ENCODE results near the gene FHIT.

FHIT gene

DNA sequence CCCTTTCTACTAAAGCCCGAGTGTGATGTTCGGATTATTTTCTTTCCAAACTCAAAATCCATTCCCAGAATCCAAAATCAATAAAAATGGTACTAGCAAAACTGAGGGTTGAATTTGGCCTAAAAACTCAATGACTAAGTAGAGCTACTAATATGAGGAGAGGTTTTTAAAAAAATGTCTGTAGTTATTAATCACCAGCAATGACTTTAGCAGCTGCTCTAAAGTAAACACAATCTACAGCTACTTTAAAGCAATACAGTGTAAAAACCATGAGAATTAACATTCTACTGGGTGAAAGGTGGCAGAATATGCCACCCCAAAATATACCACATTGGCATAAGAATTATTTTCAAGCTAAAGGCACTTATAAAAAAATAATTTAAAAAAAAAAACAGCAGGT is 23.5 kb downstream of the FHIT start:
- H3K27me3 Mint-ChIP-seq (ENCODE audit: low read depth, poor library complexity) = no peaks in the 10 kb centered on the region
- peaks cover 10% of the 10 kb centered on the region for H3K4me1 Mint-ChIP-seq
- H3K9me3 Mint-ChIP-seq = no peaks in the 10 kb centered on the region
- no peak overlapping the region for H3K27ac Mint-ChIP-seq
- TF ChIP-seq, protein P1, sequence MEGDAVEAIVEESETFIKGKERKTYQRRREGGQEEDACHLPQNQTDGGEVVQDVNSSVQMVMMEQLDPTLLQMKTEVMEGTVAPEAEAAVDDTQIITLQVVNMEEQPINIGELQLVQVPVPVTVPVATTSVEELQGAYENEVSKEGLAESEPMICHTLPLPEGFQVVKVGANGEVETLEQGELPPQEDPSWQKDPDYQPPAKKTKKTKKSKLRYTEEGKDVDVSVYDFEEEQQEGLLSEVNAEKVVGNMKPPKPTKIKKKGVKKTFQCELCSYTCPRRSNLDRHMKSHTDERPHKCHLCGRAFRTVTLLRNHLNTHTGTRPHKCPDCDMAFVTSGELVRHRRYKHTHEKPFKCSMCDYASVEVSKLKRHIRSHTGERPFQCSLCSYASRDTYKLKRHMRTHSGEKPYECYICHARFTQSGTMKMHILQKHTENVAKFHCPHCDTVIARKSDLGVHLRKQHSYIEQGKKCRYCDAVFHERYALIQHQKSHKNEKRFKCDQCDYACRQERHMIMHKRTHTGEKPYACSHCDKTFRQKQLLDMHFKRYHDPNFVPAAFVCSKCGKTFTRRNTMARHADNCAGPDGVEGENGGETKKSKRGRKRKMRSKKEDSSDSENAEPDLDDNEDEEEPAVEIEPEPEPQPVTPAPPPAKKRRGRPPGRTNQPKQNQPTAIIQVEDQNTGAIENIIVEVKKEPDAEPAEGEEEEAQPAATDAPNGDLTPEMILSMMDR (IDR thresholded peaks at IDR 0.05) = no peak
- no peak for DNase-seq
- H3K36me3 Mint-ChIP-seq (ENCODE audit: low read depth) = no peaks in the 10 kb centered on the region
- H3K4me3 Mint-ChIP-seq = no peak overlapping the region

DNA sequence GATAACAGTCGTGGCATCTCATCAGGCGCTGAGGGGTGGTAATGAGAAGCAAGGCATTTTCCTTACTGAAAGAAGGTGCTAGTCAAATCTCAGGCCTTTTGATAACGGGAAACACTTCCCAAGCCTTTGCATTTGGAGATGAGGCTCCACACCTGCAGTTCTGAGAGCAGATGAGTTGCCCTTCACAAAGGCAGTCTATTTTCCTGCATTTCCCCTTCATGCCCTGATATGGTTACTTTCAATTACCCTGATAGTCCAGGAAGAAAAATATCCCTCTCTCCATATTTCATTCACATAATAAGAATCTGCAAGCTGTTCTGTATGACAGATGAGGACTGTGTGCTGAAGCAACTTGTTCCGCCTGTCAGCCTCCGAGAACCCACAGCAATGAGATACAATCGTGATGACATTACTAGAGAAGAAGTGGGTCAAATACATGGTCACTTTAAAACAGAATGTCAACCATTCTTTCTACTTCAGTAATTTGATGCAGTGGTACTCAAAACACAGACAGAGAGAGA is 25.0 kb downstream of the FHIT start:
- no peak overlapping the region for H3K4me3 Mint-ChIP-seq

DNA sequence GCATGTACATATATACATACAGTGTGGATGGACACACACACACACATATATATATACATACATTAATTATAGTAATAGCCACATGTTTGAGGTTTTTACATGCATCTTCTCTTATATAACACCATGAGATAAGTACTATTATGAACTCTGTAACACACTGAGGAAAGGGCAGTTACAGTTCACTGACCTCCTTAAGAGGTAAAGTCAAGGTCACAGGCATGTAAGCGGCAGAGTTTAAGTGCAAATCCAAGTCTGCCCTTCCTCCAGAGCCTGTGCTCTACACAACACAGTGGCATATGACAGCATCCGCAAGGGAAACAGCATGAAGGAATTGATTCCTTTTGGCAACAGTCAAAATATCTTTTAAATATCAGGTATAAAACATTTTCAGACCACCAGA is 26.4 kb downstream of the FHIT start:
- Mint-ChIP-seq H3K4me3 (no peak overlapping the region), H3K4me1 (peaks cover 10% of the 10 kb centered on the region), H3K27me3 (ENCODE audit: low read depth, poor library complexity) (peaks cover 5% of the 10 kb centered on the region), H3K36me3 (ENCODE audit: low read depth) (no peaks in the 10 kb centered on the region), H3K9me3 (no peaks in the 10 kb centered on the region), H3K27ac (no peak overlapping the region)
- TF ChIP-seq, protein P1 (IDR thresholded peaks at IDR 0.05) = no peak
- DNase-seq = no peak

More for the DNA sequence above, 25.0 kb downstream of the FHIT start:
- no peak for DNase-seq
- H3K36me3 Mint-ChIP-seq (ENCODE audit: low read depth) = no peaks in the 10 kb centered on the region
- TF ChIP-seq, protein P1 (IDR thresholded peaks at IDR 0.05) = no peak
- no peak overlapping the region for H3K27ac Mint-ChIP-seq
- H3K9me3 Mint-ChIP-seq = no peaks in the 10 kb centered on the region
- peaks cover 5% of the 10 kb centered on the region for H3K27me3 Mint-ChIP-seq (ENCODE audit: low read depth, poor library complexity)
- peaks cover 10% of the 10 kb centered on the region for H3K4me1 Mint-ChIP-seq

DNA sequence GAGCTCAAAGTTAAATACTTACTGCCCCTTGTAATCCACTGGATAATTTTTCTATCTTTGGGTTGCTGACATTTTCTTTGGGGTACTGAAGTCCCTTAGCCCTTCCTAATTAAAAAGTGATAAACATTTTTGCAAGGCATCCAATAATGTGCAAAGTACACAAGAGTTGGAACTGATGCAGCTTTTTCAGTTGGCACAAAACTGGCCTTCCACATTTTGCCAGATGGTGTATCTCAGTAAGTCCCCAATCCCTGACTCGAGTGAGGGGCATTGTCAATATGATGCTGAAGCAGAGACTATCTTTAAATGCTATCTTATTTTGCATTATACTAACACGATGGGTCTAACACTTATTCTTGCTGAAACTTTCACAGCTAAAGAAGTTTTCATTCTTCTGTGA is 27.8 kb downstream of the FHIT start:
- TF ChIP-seq, protein P1 (IDR thresholded peaks at IDR 0.05) = no peak
- no peak overlapping the region for H3K27ac Mint-ChIP-seq
- H3K27me3 Mint-ChIP-seq (ENCODE audit: low read depth, poor library complexity) = peaks cover 5% of the 10 kb centered on the region
- H3K4me3 Mint-ChIP-seq = no peak overlapping the region
- no peaks in the 10 kb centered on the region for H3K36me3 Mint-ChIP-seq (ENCODE audit: low read depth)
- H3K9me3 Mint-ChIP-seq = no peaks in the 10 kb centered on the region
- no peak for DNase-seq
- H3K4me1 Mint-ChIP-seq = peaks cover 10% of the 10 kb centered on the region

DNA sequence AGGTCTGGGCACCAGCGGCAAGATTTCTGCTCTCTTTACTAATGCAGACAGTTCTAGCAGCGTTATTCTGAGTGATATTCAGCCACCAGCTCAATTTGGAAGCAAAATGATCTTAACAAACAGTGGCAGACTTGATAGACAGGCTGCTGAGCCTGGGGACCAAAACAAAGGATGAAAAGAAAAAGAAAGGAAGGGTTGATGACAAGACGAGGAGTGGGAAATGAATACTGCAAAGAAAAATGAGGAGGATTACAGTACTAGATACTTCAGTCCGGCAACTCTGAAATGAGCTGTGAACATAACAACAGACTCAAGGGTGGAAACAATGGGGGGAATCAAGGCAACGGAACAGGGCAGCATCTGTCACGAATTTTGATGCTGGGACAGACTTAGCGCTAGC is 28.8 kb downstream of the FHIT start:
- TF ChIP-seq, protein P1 (IDR thresholded peaks at IDR 0.05) = no peak
- H3K27me3 Mint-ChIP-seq (ENCODE audit: low read depth, poor library complexity) = peaks cover 5% of the 10 kb centered on the region
- no peak overlapping the region for H3K27ac Mint-ChIP-seq
- peaks cover 10% of the 10 kb centered on the region for H3K4me1 Mint-ChIP-seq
- DNase-seq = no peak
- peaks cover 1% of the 10 kb centered on the region for H3K9me3 Mint-ChIP-seq
- no peak overlapping the region for H3K4me3 Mint-ChIP-seq
- peaks cover under 1% of the 10 kb centered on the region for H3K36me3 Mint-ChIP-seq (ENCODE audit: low read depth)

DNA sequence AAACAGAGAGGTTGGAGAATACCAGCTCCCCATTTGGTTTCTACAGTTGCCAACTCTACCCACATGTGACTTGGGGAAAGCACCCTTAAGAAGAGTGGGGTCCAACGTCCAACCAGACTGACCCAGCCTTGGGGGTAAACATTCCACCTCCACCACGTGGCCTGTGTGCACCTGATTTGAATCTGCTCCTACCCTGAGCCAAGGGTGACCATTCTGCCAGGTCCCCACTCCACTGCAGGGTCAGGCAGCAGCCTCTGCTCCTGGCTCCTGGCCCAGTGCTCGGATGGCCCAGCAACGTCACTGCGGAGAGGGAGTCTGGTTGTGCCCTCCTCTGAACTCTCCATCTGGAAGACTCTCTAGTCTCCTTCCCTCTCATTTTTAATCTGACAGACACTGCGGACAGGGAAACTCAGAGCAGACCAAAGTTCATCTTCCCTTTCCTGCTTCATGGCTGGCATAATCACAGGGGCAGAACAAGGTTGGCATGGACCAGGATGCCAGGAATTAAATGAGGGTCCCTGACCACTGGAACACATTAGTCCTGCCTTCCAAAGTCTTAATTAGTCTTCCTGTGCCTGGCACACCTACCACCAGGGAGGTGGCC is 29.4 kb downstream of the FHIT start:
- Mint-ChIP-seq H3K27ac (no peak overlapping the region), H3K36me3 (ENCODE audit: low read depth) (peaks cover 7% of the 10 kb centered on the region), H3K27me3 (ENCODE audit: low read depth, poor library complexity) (peaks cover 5% of the 10 kb centered on the region), H3K4me3 (no peak overlapping the region), H3K4me1 (peaks cover 9% of the 10 kb centered on the region), H3K9me3 (peaks cover 7% of the 10 kb centered on the region)
- no peak for DNase-seq
- TF ChIP-seq, protein P1 (IDR thresholded peaks at IDR 0.05) = no peak
